NCI-H2196 (cell line): ENCODE data around the gene RET.
"Not testable (repeated sequence)": the region's sequence is repeated elsewhere in the genome, so short reads cannot be mapped to it uniquely, and the experiment has no call there.

Source experiments
- DNase-seq: peaks from one replicate; lab custom pipeline; 2025; ENCODE audit not compliant: unreplicated experiment; lab: John Stamatoyannopoulos, UW

RET gene

GRCh38 chr10:43077421-43078171, 727 bp downstream of the RET start:
- no peak for DNase-seq

GRCh38 chr10:43078175-43078985, 1.5 kb downstream of the RET start:
- no peak for DNase-seq

- DNase-seq = no peak
These were observed 2.1 kb downstream of the RET start for GRCh38 chr10:43078986-43079273.

DNA sequence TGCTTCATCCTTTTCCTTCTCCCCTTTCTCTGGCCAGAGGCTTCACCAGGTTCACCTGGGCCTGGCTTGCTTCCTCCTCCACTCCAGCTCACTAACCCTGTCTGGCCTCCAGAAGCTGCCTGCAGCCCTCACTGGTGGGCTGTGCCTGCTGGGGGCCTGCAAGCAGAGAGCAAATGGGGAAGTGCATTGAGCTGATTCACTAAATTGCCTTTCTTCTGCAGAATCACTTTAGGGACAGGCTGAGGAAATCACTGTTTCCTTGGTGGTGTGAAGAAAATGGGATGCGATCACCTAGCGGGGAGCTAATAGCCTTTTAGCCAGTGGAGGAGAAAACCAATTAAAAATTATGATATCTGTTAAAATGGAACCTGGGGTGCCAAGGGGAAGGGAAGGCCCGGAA, 3.0 kb downstream of the RET start:
- DNase-seq = no peak

- peak; percentile 74 for DNase-seq
These were observed 5.2 kb downstream of the RET start for GRCh38 chr10:43082087-43082486.

DNA sequence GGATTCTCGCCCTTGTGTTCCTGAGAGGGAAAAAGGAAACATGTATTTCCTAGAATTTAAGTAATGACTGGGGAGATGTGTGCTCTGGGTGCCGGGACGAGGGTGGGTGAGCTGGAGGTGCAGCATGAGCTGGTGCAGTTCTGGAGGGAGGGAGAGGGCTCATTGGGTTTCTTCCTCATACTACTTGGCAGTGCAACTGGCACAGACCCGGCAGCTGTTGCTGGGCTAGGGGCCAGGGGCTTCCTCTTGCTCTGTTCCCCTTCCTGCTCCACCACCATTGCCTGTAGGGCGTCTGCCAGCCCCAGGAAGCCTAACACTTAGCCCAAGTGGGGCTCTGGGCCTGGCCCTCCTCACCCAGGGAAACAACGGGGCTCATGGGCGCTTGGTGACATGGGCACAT, 5.9 kb downstream of the RET start:
- no peak for DNase-seq

DNA sequence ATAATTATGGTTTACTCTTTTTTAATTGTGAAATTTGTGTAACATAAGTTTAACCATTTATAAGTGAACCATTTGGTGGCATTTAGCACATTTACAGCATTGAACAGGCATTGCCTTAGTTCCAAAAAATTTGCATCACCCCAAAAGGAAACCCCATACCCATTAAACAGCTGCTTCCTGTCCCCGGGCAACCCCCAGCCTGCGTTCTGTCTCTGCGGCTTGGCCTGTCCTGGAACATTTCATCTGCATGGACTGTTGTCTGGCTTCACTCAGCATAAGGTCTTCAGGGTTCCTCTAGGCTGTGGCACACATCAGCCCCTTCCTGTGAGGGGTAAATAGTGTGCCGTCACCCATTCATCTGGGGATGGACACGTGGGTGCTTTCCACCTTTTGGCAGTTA, 6.9 kb downstream of the RET start:
- DNase-seq = no peak

DNA sequence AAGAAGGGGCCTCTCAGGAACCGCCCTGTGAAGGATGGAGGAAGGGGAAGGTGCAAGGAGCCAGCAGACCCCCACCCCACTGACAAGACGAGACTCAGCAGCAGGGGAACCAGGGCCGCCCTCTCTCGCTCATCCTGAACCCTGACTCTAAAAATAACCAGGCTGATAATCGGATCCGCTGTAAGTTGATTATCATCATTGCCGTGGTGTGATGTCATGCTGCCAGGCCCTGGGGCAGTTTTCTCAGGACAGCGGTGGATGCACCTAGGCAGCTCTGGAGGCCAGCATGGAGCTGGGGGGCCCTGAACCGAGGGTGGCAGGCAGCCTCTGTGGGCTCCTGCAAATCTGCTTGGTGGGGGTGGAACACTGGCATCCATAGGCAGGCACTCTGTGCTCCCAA, 7.9 kb downstream of the RET start:
- DNase-seq = no peak

DNA sequence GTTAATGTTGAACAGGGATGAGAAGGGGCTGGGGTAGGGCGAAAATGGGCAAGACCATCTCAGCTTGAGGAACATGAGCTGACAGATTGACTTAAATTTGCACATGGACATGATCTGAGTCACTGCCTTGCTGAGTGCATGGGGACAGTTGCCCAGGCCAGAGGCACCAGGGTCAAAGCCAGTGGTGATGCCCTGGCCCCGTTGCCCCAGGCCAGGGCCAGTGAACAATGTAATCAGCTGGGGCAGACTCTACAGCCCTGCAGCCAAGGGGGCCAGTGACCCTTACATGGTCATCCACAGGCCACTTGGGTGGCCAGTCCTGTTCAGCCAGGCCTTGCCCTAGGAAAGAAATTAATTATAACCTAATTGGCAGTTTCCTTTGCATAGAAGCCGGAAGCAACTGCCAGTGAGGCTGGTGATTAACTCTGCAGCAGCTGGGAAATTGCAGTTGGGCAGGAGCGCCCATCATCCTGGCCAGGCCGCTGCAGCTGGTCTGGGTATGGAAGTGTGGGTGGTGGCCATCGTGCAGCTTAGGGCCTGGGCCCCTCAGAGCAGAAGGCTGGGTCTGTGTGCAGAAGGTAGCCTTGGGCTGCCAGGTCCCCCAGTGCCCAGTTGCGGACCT, 9.6 kb downstream of the RET start:
- DNase-seq = no peak

DNA sequence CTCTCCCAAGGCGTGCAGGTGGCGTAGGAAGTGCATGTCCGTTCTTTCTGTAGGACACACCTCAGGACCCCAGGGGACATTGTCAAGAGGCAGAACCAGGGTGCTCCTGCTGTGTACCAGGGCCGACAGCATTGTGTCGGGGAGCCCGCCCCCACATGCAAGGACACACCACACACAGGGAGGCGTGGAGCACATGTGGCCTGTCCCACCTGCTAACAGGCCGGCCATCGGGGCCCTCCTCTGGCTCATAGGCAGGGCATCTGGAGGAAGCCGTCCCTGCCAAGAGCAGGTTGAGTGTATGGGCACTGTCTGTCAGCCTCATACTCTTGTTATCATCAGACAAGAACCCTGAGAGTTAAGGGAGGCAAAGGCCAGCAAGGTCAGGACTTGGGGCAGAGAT, 12.7 kb downstream of the RET start:
- no peak for DNase-seq

- peak; percentile 42 for DNase-seq
These were observed 13.3 kb downstream of the RET start for GRCh38 chr10:43090188-43090587.

DNA sequence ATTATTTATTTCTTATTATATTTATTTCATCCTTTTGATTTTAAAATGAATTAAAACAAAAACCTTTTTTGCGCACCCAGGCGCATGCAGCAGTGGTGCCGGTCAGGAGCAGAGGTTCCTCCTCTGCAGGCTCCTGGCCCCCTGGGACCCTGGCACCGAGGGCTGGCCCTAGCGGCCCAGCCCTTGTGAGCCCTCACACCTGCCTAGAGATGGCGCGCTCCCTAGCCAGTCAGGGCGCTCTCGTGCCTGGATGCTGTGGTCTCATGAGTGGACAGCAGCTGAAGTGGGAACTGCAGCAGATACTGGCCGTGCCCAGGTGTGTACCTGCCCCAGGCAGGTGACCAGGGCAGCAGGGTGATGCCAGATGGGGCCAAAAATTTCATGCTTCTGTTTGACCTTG, 13.8 kb downstream of the RET start:
- DNase-seq = no peak

DNA sequence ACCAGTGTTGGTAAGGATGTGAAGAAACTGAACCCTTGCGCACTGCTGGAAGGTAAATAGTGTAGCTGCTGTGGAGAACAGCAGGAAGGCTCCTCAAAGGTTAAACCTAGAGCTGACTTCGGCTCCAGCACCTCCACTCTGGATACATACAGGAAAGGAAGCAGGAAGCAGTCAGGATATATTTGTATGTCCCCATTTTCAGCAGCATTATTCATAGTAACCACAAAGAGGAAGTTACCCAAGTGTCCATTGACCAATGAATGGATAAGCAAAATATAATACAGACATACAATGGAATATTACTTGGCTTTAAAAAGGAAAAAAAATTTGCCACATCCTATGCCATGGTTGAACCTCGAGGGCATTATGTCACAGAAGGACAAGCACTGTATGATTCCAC, 15.0 kb downstream of the RET start:
- no peak for DNase-seq

DNA sequence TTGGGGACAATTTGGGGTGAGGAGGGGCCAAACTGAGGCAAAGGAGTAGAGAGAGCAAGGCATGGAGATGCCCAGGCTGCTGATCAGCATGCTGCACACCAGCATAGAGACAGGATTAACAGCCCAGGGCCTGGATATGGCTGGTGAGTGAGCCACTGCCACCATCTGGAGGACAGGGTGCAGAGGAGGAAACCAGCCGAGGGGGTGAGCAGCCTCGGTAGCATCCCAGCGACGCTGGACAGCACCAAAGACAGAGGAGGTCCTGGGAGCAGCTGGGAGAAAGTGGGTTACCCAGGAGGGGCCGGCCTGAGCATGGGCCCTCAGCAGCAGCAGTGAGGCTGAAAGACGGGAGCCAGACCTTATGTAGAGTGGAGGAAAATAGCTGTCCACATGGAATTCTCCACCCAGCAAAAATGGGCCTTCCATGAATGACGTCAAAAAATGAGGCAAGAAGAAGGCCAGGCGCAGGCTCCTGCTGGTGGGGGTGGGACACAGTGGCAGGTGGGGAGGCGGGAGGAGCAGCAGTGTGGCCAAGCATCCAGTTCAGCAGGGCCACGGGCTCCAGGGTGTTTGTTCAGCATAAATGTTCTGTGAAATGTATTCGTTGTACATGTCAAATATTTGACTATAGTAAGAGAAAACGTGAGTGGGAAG, 16.7 kb downstream of the RET start:
- no peak for DNase-seq

DNA sequence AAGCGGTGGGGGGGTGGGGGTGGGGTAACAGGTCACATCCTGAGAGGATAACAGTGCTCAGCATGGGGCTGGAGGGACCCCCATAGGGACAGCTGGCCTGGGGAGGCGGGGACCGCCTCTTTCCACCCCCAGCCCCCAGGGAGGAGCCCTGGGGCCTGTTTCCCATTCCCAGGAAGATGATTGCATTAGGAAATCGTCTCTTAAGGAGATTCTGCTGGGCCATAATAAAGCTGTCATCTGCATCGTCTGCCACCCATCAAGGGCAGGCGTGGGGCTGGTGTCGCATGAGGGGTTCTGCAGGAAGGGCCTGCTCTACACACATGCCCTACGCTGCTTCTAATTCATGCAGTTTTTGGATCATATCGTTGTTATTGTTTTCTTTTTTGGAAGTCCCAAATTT, 17.2 kb downstream of the RET start:
- DNase-seq = no peak

DNA sequence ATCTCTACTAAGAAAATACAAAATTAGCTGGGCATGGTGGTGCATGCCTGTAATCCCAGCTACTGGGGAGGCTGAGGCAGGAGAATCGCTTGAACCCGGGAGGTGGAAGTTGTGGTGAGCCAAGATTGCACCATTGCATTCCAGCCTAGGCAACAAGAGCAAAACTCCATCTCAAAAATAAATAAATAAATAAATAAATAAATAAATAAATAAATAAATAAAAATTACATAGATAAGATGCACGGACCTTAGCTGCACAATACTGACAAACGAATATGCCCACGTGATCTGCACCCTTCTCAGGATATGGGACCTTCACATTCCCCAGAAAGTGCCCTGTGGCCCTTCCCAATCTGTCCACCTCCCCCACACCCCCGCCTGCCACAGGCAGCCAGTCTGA, 22.5 kb downstream of the RET start:
- not testable (repeated sequence) for DNase-seq

DNA sequence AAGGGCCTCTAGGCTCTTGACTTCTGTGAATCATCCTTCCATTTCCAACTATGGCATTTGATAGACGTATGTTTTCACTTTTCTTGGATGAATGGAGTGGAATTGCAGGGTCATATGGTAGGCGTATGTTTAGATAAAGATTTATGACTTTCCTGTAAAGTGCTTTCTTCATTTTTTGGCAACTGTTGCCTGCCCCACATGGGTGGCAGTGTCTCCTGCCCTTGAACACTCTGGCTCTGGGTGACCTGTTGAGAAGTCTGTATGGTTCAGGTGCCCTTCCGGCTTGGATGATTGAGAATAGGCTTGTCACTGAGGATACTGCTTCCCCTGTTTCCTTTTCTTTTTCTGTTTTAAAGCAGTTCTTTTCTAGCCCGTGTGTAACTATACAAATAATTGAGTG, 23.1 kb downstream of the RET start:
- no peak for DNase-seq

- DNase-seq = no peak
These were observed 23.5 kb downstream of the RET start for GRCh38 chr10:43100366-43100765.

DNA sequence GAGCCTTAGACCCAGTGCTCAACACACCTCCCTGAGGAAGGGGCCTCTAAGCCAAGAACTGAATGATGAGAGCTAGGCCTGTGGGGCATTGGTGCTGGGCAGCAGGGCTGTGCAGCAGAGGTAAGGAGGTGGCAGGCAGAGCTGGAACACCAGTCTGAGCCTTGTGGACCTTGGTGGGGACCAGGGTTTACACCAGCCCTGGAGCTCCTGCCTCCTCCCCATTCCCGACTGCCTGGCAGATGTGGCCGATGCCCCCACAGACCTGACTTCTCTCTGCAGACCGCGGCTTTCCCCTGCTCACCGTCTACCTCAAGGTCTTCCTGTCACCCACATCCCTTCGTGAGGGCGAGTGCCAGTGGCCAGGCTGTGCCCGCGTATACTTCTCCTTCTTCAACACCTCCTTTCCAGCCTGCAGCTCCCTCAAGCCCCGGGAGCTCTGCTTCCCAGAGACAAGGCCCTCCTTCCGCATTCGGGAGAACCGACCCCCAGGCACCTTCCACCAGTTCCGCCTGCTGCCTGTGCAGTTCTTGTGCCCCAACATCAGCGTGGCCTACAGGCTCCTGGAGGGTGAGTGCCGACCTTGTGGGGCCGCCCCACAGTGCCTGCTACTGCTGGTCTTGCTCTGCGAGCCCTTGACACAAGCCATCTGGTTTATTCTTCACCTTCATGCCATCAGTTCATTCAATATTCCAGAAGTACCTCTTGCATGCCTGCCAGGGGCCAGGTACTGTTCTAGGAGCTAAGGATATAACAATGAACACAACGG, 25.4 kb downstream of the RET start:
- no peak for DNase-seq

- DNase-seq = peak; percentile 72
These were observed 28.5 kb downstream of the RET start for GRCh38 chr10:43105102-43105955.
